Activated CD8-positive, alpha-beta T cell treated with anti-CD3 and anti-CD28 coated beads, Interleukin-2, amount 10 ng/mL, durations not matched to agents 7 days and 5 days (primary cell): ENCODE results near the gene RNU7-1. TPM values are rescaled to one million over a fixed set of nuclear protein-coding genes. Genes with fewer than 3 reads are reported as not detected.

ENCODE experiments used
- ATAC-seq: fragments of 150-1000 bp; cut with Tn5 transposase; one replicate; pipeline ENCODE4 v1.10.0; 2021; ENCODE audit warnings: moderate library complexity
- CTCF ChIA-PET: fragments of 350-600 bp; sonication (Branson Sonifier 250); formaldehyde crosslinking; loops from one replicate; lab custom pipeline; 2021; ENCODE audit warnings: antibody characterized with exemption; lab: Charles Lee
- POLR2A ChIA-PET: fragments of 350-600 bp; sonication (Branson Sonifier 250); formaldehyde crosslinking; loops from one replicate; lab custom pipeline; 2021; ENCODE audit warnings: antibody characterized with exemption; lab: Charles Lee
- DNase-seq: peaks from one replicate; pipeline ENCODE4 v3.0.0-alpha.2; 2020
- H3K27ac Mint-ChIP-seq: one replicate; pipeline ENCODE4 v1.8.0; 2021; ENCODE audit warnings: mild to moderate bottlenecking, mixed read lengths
- H3K27me3 Mint-ChIP-seq: one replicate; pipeline ENCODE4 v1.8.0; 2021; ENCODE audit warnings: low read depth, mixed read lengths
- H3K36me3 Mint-ChIP-seq: one replicate; pipeline ENCODE4 v1.8.0; 2021; ENCODE audit warnings: low read depth, mixed read lengths
- H3K4me1 Mint-ChIP-seq: one replicate; pipeline ENCODE4 v1.8.0; 2021; ENCODE audit warnings: low read depth, mixed read lengths
- H3K4me3 Mint-ChIP-seq: one replicate; pipeline ENCODE4 v1.8.0; 2021; ENCODE audit warnings: mild to moderate bottlenecking, mixed read lengths
- H3K9me3 Mint-ChIP-seq: one replicate; pipeline ENCODE4 v1.8.0; 2022; ENCODE audit warnings: mixed read lengths; ENCODE audit not compliant: insufficient read depth
- total RNA-seq, 2 experiments: library from RNA; stranded (reverse); gene quantifications; one replicate each; pipeline ENCODE4 v1.2.3, GENCODE V29; 2021

The RNU7-1 gene
- total RNA-seq, 2 experiments from 2014 or later = not detected

GRCh38 chr12:6919588-6919987 is 24.0 kb upstream of the RNU7-1 start:
- DNase-seq (no peak), ATAC-seq (no peak)
- H3K36me3 Mint-ChIP-seq = peaks cover 66% of the 10 kb centered on the region
- no peak overlapping the region for H3K4me3 Mint-ChIP-seq
- POLR2A ChIA-PET = interaction anchor here (1.8 kb wide), 1 partner anchor 24 kb away, joined by 10 read pairs; the partner anchor contains the start of genes C12orf57 and RNU7-1
- peak overlapping the region; percentile 9 for H3K27ac Mint-ChIP-seq
- H3K27me3 Mint-ChIP-seq = no peaks in the 10 kb centered on the region
- CTCF ChIA-PET = interaction anchor here (1.0 kb wide), 2 partner anchors 24 to 50 kb away, joined by 3 read pairs; partner anchors contain the start of genes C12orf57 and RNU7-1
- H3K9me3 Mint-ChIP-seq = no peaks in the 10 kb centered on the region
- H3K4me1 Mint-ChIP-seq = peaks cover 63% of the 10 kb centered on the region

DNA sequence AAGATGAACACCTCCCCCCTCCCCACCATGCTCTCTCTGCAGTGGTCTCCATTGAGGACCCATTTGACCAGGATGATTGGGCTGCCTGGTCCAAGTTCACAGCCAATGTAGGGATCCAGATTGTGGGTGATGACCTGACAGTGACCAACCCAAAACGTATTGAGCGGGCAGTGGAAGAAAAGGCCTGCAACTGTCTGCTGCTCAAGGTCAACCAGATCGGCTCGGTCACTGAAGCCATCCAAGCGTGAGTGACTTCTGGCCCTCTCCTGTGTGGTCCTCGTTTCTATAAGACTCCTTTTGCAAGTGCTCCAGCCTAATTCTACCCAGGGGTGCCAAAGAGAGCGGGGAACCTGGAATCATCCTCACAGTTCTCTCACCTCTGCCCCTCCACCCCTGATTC is 22.1 kb upstream of the RNU7-1 start:
- Mint-ChIP-seq H3K27me3 (no peaks in the 10 kb centered on the region), H3K4me3 (no peak overlapping the region), H3K36me3 (peaks cover 56% of the 10 kb centered on the region), H3K27ac (no peak overlapping the region), H3K4me1 (peaks cover 55% of the 10 kb centered on the region), H3K9me3 (no peaks in the 10 kb centered on the region)
- ATAC-seq = no peak
- POLR2A ChIA-PET = interaction anchor here (1.2 to 1.8 kb wide), 2 partner anchors 16 to 22 kb away, joined by 5 to 12 read pairs; partner anchors contain the start of genes C12orf57 and RNU7-1
- DNase-seq = no peak
- CTCF ChIA-PET = interaction anchor here (0.7 to 4.8 kb wide), 10 partner anchors 13 to 191 kb away, joined by 3 to 31 read pairs (median 4); partner anchors contain the start of genes C12orf57, LPCAT3, RNU7-1 and SPSB2

- Mint-ChIP-seq H3K27ac (no peak overlapping the region), H3K27me3 (no peaks in the 10 kb centered on the region), H3K4me3 (no peak overlapping the region), H3K36me3 (peaks cover 50% of the 10 kb centered on the region), H3K4me1 (peaks cover 56% of the 10 kb centered on the region), H3K9me3 (no peaks in the 10 kb centered on the region)
- ATAC-seq (no peak), DNase-seq (no peak)
- POLR2A ChIA-PET = interaction anchor here (0.6 to 1.8 kb wide), 3 partner anchors 16 to 23 kb away, joined by 3 to 12 read pairs (median 5); partner anchors contain the start of genes C12orf57 and RNU7-1
- CTCF ChIA-PET = interaction anchor here (0.7 to 4.8 kb wide), 9 partner anchors 15 to 190 kb away, joined by 3 to 31 read pairs (median 4); partner anchors contain the start of genes C12orf57, LPCAT3, RNU7-1 and SPSB2
Observed at GRCh38 chr12:6921996-6922946, 21.3 kb upstream of the RNU7-1 start.

DNA sequence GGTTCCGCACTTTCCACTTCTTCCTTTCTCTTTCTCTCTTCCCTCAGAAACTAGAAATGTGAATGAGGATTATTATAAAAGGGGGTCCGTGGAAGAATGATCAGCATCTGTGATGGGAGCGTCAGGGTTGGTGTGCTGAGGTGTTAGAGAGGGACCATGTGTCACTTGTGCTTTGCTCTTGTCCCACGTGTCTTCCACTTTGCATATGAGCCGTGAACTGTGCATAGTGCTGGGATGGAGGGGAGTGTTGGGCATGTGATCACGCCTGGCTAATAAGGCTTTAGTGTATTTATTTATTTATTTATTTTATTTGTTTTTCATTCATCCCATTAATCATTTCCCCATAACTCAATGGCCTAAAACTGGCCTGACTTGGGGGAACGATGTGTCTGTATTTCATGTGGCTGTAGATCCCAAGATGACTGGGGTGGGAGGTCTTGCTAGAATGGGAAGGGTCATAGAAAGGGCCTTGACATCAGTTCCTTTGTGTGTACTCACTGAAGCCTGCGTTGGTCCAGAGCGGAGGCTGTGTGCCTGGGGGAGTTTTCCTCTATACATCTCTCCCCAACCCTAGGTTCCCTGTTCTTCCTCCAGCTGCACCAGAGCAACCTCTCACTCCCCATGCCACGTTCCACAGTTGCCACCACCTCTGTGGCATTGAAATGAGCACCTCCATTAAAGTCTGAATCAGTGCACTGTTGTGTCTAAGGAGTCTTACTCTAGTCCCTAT is 20.4 kb upstream of the RNU7-1 start:
- Mint-ChIP-seq H3K4me3 (no peak overlapping the region), H3K27ac (no peak overlapping the region), H3K4me1 (peaks cover 57% of the 10 kb centered on the region), H3K27me3 (no peaks in the 10 kb centered on the region), H3K9me3 (no peaks in the 10 kb centered on the region), H3K36me3 (peaks cover 45% of the 10 kb centered on the region)
- CTCF ChIA-PET = interaction anchor here (0.8 to 8.0 kb wide), 14 partner anchors 9 to 231 kb away, joined by 4 to 106 read pairs (median 10); partner anchors contain the start of genes C1RL, ENO2, LPCAT3 and TPI1
- POLR2A ChIA-PET = interaction anchor here (0.7 to 8.3 kb wide), 5 partner anchors 13 to 55 kb away, joined by 3 to 94 read pairs (median 12); partner anchors contain the start of genes C12orf57, RNU7-1 and TPI1
- no peak for DNase-seq
- no peak for ATAC-seq

DNA sequence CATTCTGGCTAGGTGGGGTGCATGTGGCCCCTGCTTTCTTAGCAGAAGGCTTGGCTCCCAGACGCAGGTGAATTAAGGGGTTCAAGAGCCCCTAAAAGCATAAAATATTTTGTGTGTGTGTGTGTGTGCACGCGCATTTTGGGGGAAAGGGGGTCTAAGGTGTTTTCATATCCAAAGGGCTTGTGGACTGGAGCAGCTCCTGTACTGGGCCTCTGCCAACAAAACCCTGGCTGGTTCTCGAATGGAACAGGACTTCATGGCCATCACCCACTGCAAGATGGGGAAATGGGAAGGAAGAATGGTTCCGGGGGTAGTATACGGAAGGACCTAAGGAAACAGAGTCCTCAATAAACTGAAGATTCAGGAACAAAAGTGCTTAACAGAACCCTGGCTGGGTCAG is 19.8 kb upstream of the RNU7-1 start:
- Mint-ChIP-seq H3K4me3 (peak overlapping the region; percentile 36), H3K27ac (peak overlapping the region; percentile 44), H3K9me3 (no peaks in the 10 kb centered on the region), H3K4me1 (peaks cover 61% of the 10 kb centered on the region), H3K36me3 (peaks cover 45% of the 10 kb centered on the region), H3K27me3 (no peaks in the 10 kb centered on the region)
- CTCF ChIA-PET = interaction anchor here (0.6 to 8.0 kb wide), 21 partner anchors 9 to 231 kb away, joined by 3 to 106 read pairs (median 6); partner anchors contain the start of genes C12orf57, C1R, C1RL and ENO2
- ATAC-seq (no peak), DNase-seq (no peak)
- POLR2A ChIA-PET = interaction anchor here (0.7 to 8.3 kb wide), 5 partner anchors 9 to 55 kb away, joined by 3 to 94 read pairs (median 3); partner anchors contain the start of genes C12orf57, ENO2, RNU7-1 and TPI1

DNA sequence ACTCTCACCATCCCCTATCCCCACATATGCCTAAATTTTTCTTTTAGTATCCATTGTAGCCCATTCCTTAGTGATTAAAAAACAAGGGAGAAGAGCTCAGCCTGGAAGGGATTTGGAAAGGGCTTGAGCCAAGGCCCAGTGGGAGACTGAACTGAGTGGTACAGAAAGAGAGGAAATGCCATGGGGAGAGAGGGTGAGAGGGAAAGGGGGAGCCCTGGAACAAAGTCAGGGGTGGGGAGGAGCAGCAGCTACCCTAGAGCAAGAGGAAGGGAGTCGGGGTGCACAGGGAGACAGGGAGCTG is 18.4 kb upstream of the RNU7-1 start:
- H3K9me3 Mint-ChIP-seq = no peaks in the 10 kb centered on the region
- H3K36me3 Mint-ChIP-seq = peaks cover 32% of the 10 kb centered on the region
- POLR2A ChIA-PET = interaction anchor here (0.6 to 8.3 kb wide), 9 partner anchors 12 to 193 kb away, joined by 3 to 94 read pairs (median 3); partner anchors contain the start of genes C12orf57, ENO2, RNU7-1 and SPSB2
- no peak for DNase-seq
- peaks cover 63% of the 10 kb centered on the region for H3K4me1 Mint-ChIP-seq
- CTCF ChIA-PET = interaction anchor here (0.8 to 8.0 kb wide), 18 partner anchors 12 to 187 kb away, joined by 3 to 106 read pairs (median 6); partner anchors contain the start of genes C12orf57, C1RL, LPCAT3 and RNU7-1
- no peak for ATAC-seq
- H3K27ac Mint-ChIP-seq = peak overlapping the region; percentile 2
- no peaks in the 10 kb centered on the region for H3K27me3 Mint-ChIP-seq
- no peak overlapping the region for H3K4me3 Mint-ChIP-seq

- peak overlapping the region; percentile 31 for H3K4me3 Mint-ChIP-seq
- peaks cover 32% of the 10 kb centered on the region for H3K36me3 Mint-ChIP-seq
- ChIA-PET POLR2A (interaction anchor here (0.6 to 8.3 kb wide), 11 partner anchors 12 to 192 kb away, joined by 3 to 94 read pairs (median 5); partner anchors contain the start of genes C12orf57, ENO2, LPCAT3 and RNU7-1), CTCF (interaction anchor here (0.8 to 8.0 kb wide), 18 partner anchors 11 to 187 kb away, joined by 3 to 106 read pairs (median 6); partner anchors contain the start of genes C12orf57, C1RL, LPCAT3 and RNU7-1)
- peaks cover 65% of the 10 kb centered on the region for H3K4me1 Mint-ChIP-seq
- no peak for DNase-seq
- ATAC-seq = no peak
- H3K27me3 Mint-ChIP-seq = no peaks in the 10 kb centered on the region
- H3K27ac Mint-ChIP-seq = peak overlapping the region; percentile 2
- no peaks in the 10 kb centered on the region for H3K9me3 Mint-ChIP-seq
Observed at GRCh38 chr12:6925540-6926279, 17.9 kb upstream of the RNU7-1 start.

DNA sequence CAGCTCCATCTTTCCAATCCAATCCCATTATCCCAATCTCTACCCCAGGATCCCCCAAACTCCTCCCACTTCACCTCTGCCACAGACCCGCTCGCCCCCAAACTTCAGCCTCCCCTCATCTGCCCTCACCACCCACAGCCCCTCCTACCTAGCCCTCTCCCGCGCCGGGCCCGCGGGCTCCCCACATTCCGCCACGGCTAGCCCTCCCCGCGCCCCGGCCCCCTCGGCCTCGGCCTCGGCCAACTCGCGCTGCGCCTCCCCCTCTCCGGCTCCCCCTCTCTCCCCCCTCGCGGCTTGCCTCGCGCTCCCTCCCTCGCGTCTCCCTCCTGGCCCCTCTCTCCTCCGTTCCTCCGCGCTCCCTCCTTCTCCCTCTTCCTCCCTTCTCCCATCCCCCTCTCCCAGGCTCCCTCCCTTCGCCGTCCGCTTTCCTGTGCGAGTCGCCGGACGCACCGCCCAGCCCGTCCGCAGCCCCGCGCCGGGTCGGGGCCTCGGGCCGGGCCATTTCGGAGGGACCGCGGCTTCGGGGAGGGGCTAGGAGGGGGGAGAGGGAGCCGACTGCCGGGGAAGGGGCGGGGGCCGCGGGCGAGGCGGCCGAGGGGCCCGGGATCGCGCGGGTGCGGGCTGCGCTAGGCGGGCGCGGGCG is 16.1 kb upstream of the RNU7-1 start, which contains the start of gene ATN1:
Gene ATN1, plus strand, starts transcription at position 581 of the 643 bp plus-strand sequence. CDS start 6,043 bp downstream, outside the sequence.
- ATAC-seq (peak; percentile 34), DNase-seq (peak; percentile 51)
- ChIA-PET POLR2A (interaction anchor here (0.8 to 8.3 kb wide), 5 partner anchors 10 to 59 kb away, joined by 3 to 94 read pairs (median 17); partner anchors contain the start of genes C12orf57, RNU7-1 and TPI1), CTCF (interaction anchor here (0.7 to 8.0 kb wide), 7 partner anchors 9 to 182 kb away, joined by 3 to 106 read pairs (median 14); partner anchors contain the start of genes C12orf57, RNU7-1, SPSB2 and TPI1)
- peak within 1 kb of the TSS; percentile 53 for H3K27ac Mint-ChIP-seq
- H3K27me3 Mint-ChIP-seq = no peaks in the 10 kb centered on the region
- H3K9me3 Mint-ChIP-seq = no peaks in the 10 kb centered on the region
- H3K4me3 Mint-ChIP-seq = peak within 1 kb of the TSS; percentile 78
- peaks cover 16% of the 10 kb centered on the region for H3K36me3 Mint-ChIP-seq
- peaks cover 68% of the 10 kb centered on the region for H3K4me1 Mint-ChIP-seq

DNA sequence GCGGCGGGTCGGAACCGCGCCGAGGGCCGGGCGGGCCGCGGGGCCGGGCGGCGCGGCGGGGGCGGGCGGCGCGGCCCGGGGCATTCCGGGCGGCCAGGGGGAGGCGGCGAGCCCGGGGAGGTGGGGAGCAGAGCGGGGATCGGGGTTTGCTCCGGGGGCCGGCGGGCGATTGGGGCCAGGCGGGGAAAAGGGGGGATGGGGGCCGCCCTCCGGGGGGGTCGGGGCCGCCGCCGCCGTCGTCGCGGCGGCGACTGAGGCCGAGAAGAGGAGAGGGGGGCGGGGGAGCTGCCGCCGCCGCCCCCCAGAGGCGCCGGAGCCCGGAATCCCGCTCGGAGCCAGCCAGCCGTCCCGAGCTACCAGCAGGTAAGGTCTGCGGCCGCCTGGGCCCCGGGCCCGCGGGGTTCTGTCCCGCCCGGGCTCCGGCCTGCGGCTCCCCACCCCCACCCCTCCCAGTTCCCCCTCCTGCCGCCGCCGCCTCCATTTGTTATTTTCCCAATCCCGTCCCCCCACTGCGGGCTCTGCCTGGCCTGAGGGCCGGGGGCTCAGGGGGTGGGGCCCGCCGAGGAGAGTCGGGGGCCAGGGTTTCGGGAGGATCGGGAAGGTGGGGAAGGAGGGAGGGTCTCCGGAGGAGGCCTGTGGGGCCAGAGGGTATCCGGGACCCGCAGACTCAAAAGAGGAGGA is 15.5 kb upstream of the RNU7-1 start:
- DNase-seq (no peak), ATAC-seq (peak; percentile 4)
- peak overlapping the region; percentile 72 for H3K4me3 Mint-ChIP-seq
- ChIA-PET CTCF (interaction anchor here (0.7 to 8.0 kb wide), 5 partner anchors 9 to 60 kb away, joined by 3 to 106 read pairs (median 3); partner anchors contain the start of genes C12orf57, RNU7-1 and TPI1), POLR2A (interaction anchor here (1.1 to 8.3 kb wide), 4 partner anchors 9 to 16 kb away, joined by 3 to 94 read pairs (median 34); partner anchors contain the start of genes C12orf57 and RNU7-1)
- no peaks in the 10 kb centered on the region for H3K27me3 Mint-ChIP-seq
- peaks cover 13% of the 10 kb centered on the region for H3K36me3 Mint-ChIP-seq
- H3K4me1 Mint-ChIP-seq = peaks cover 69% of the 10 kb centered on the region
- no peaks in the 10 kb centered on the region for H3K9me3 Mint-ChIP-seq
- H3K27ac Mint-ChIP-seq = peak overlapping the region; percentile 36
